GM18907 (cell line): ENCODE measurements around the gene CEBPG.

ENCODE experiments used
- ATAC-seq: cut with Tn5 transposase; IDR thresholded peaks from one replicate; pipeline ENCODE4 v1.9.1; 2021; ENCODE audit warnings: mild to moderate bottlenecking, moderate library complexity; ENCODE audit not compliant: unreplicated experiment

The CEBPG gene

DNA sequence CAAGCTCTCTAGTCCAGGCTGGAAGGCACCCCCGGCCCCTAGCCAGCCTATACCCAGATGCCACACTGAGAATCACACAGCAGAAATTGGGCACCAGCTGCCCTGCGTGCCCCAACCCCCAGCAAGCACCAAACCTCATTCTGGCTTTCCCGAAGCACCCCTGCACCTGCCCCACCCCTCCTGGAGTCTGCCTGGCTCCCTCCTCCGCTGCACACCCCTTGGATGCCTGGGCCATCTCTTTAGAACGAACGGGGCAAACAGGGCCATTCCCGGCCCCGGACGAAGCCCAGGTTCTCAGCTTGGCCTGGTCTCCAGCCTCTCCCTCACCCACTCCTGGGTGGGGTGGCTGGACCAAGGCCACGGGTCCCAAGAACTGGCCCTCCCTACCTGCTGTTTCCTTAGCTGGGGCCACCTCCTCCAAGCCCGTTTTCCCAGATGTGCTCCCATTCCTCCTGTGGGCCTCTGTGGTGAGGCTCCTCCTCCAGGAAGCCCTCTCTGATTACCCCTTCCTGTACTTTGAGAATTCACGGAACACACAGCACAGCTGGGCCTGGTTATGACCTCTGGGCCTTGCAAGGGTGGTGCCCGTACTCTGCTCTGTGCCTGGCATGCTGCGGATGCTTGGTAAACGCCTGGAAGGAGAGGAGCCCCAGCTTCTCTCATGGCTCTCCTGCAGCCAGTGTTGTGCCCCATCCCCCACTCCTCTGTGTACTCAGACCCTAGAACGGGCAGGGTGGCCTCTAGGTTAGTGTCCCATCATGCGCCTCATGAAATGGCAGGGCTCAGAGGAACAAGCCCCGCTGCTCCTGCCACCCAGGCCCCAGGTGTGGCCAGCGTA is 21.4 kb downstream of the CEBPG start:
- ATAC-seq, result no peak

DNA sequence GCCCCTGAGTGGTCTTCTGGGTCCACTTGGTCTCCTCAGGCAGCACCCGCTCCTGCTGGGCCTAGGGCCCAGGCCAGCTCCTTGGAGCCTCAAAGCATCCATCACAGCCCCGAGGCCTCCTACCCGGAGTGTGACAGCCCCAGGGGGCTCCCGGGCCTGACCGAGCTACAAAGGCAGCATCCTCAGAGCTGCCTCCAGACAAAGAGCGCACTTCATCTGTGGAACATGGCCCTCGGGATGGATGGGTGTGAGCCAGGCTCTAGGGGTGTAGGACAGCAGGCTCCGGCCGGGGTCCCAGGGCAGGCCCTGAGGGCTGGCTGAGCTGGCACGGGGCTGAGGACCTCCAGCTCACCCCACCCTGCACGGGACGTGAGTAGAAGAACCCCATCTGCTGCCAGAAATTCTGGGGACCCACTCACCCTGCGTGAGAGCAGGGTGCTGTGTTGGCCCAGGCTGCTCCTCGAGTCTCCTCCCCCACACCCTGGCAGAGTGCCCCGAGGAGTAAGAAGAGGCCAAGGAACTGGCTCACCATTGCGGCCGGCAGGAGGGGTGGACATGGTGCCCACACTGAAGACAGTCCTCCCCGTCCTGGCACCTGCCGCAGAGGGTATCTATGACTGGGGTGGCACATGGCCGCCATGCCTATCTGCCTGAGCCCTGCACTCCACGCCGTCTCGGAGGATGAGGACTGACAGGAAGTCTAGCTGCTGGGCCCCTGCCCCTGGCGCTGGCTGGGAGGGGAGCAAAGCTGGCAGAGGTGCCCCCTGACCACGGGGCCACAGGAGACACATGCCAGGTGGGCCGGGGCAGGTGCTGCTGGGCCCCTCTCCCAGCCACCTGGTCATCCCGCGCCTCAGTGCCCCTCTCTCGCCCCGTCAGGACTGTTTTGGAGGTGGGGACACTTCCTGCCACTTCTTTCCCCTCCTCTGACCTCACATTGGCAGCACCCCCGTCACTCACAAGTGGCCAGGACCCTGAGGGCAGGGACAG is 22.3 kb downstream of the CEBPG start:
- ATAC-seq, result no peak

DNA sequence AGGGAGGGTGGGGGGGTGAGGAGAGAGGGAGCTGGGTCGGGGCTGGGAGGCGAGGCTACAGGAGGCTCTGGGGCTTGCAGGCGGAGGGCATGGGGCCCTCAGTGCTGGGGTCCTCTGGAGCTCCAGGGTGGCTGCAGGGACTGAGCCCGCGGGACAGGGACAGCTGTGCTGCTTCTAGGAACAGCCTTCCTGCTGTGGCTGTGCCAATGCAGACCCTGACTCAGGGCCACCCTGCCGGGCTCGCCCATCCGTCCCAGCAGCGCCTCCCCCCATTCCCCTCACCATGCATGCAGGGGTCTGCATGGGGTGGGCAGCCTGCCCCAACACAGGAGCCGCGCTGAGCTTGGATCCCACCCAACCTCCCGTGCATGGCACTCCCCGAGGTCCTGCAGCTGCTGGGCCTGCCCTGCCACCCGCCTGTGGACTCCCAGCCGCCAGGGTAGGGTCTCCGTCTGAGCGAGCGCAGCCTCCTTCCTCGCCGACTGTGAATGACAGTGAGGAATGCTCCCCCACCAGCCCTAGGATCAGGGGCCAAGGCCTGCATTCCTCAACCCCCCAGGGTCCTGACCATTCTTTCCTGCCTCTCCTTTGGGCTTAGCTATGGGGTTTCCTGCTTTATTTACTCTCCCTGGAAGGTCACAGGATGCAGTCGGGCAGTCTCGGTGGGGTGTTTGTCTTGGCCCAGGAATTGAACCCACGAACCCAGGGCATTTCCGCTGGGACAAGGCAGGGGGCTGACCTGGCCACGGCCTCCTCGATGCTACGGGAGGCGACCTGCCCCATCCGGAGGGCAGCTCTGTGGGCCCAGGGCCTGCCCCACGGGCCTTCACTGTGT is 23.4 kb downstream of the CEBPG start:
- no peak for ATAC-seq

DNA sequence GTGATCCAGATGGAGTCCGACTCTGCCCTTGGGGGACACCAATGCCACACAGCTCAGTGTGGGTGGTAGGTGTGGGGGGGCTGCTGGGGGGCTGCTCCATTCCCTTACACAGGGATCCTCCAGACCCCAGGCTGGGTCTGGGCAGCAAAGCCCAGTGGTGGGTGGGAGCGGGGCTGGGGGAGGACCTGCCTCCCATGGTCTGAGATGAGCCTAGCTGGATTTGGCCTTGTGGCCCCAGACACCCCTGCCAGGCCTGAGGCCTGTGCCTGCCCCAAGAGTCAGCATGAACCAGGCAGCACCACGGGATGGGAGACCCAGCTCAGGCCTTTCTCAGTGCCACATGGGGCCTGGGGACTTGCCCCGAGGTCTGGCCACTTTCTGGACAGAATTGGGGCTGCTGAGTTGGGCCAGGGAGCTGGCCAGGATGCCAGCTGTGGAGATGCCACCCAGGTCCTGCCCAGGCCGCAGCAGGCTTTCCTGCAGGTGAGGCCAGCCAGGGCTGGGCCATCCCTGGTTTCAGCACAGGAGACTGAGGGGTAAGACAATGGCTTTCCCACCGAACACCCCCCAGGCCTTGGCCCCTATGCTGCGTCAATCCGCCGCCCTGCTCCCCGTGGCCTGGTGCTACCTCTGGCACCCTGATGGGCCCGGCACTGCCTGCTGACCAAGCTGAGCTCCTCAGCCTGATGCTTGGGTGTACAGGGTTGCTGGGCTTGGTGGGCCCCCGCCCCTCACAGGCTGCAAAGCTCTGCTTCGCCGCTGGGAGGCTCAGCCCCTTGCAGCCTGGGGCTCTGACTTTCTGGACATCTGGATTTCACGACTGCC is 24.2 kb downstream of the CEBPG start:
- no peak for ATAC-seq

DNA sequence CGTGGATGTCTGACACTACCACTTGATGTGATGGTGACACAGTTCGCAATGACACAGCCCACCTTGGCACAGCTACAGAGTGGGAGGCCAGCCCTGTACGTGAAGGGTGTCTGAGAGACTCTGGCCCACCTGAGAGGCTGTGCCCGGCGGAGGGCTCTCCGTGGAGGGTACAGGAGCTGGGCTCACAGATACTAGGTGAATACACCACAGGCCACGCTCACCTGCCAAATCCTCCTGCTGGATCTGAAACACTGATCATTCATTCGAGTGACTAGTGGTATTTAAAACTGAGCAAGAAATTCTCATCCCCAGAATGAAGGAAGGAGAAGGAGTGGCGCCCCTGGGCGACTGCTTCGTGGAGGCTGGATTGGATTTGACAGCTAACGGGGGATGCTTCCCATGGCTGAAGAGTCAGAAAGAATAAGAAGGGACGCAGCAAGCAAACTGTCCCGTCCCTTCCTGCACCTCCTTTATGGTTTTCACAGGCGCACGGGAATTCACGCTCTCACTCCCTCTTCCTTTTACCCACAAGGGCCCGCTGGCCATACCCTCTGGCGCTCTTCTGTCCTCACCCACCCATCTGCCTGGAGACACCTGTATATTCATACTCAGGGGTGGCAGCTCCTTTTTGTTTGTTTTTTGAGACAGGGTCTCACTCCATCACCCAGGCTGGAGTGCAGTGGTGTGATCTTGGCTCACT is 25.0 kb downstream of the CEBPG start:
- ATAC-seq, result no peak

DNA sequence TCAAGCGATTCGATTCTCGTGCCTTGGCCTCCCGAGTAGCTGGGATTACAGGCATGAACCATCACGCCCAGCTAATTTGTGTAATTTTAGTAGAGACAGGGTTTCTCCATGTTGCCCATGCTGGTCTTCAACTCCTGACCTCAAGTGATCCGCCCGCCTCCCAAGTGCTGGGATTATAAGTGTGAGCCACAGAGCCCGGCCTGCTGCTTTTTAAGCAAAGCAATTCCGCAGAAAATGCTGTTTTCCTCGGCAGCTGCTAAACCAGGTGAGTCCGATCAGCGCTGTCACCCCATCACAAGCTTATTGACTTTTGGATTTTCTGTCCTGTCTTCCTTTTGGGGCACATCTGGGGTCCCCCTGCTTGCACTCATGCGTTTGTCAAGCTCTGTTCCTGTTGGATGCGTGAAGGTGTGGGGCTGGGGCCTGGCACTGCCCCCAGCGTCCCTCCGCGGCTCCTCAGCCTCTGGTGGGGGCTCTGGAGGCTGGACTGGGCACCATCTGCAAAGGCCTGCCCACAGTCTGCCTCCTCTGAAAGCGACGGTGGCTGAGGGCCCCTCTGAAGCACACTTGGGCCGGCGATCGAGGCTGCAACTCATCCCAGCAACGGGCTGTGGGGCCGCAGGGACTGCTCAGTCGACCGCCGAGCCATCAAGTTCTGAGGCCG is 25.7 kb downstream of the CEBPG start:
- no peak for ATAC-seq

DNA sequence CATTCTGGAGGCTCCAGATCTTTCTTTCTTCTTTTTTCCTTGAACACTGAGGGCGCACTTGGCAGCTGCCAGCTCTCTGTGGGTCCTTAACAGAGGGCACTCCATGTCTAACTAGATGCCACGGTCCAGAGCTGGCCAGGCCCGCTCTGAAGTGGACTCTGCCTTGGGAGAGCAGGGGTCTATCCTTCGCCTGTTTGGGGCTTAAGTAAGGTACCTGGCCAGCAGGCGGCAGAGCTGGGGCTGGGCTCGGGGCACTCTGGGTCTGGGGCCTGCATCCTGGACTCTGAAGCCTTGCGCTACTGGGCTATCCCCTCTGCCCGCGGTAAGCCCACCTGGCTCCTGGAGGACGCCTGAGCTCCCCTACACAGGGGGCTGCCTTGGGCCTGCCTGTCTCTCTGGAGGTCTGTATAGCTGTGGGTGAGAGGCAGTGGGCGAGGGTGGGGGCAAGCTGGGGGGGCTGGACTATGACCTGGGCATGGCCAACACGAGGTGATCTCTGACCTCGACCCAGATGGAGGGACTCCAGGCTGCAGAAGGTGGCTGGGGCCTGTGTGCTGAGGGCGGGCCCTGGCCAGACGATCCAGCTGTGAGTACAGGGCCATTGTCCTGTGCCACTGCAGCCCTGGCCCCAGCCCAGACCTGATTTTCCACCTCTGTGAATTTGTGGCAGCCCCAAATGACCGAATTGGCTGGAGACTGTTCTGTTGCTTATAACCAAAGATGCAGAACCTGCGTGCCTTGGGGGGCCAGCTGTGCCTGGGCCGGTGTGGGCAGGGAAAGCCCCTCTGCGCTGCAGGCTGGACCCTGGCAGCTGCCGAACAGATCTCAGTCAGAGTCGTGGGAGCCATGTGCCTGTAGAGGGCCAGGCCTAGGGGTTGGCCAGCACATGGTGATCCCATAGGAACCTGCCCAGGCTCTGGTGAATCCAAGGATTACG is 26.5 kb downstream of the CEBPG start:
- no peak for ATAC-seq

DNA sequence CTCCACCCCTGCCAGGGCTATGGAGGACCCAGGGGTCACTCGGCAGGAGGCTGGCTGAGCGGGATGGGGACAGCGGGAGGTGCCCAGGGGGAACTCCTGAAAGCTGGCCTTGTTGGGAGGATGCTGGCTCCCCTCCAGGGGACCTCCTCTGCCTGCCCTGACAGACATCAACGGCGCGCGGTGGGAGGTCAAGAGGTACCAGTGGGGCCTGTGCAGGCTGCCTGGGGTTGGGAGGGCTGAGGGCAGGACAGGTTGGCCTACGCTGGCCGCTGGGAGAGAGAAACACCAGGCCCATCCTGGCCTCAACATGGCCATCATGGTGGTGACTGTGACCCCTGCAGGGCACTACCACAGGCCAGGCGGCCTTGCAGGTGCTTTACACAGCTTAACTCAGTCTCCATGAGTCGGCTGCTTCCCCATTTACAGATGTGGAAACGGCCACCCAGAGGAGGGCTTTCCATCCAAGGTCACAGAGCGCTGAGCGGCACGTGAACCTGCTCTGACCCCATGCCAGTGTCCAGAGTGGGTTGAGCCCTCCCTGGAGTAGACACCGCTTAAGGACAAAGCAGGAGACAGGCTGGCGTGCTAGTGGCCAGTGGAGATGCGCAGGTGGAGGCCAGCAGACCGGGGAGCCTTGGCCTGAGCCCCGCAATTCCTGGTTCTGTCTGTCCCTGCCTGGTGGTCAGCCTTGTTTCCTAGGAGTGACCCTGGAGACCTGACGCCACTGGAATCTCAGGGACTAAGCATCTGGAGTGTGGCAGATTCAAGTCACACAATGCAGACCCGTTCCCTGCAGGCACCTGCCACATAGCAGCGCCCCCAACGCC is 27.6 kb downstream of the CEBPG start:
- ATAC-seq, result no peak

DNA sequence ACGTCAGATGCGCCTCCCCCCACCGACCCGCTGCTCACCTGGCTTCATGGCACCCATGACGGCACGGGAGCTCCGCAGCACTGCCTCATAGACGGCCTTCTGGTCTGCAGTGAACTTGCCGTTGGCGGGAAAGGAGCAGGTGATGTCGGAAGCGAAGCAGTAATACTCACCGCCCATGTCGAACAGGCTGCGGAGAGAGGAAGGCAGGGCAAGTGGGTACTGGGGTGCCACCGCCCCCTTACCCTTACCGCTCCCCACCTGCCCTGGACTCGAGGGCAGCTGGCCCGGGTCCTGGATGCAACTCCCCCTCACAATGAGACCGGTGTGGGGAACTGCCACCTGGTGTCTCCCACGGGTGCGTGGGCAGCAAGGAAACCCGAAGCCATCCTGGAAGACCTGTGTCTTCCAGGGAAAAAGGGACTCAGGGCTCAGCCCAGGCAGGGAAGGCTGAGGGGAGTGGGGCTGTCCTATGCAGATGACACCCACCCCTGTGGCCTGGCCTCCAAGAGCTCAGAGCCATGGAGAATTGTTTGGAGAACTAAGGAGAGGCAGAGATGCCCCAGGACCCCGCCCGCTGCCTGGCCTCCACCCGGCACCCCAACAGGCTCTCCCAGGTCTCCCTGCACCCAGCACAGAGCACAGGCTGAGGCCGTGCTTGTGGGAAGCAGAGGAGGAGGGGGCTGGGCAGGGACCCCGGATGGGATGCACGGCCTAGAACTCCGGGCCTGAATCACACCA is 28.3 kb downstream of the CEBPG start:
- ATAC-seq, result no peak

DNA sequence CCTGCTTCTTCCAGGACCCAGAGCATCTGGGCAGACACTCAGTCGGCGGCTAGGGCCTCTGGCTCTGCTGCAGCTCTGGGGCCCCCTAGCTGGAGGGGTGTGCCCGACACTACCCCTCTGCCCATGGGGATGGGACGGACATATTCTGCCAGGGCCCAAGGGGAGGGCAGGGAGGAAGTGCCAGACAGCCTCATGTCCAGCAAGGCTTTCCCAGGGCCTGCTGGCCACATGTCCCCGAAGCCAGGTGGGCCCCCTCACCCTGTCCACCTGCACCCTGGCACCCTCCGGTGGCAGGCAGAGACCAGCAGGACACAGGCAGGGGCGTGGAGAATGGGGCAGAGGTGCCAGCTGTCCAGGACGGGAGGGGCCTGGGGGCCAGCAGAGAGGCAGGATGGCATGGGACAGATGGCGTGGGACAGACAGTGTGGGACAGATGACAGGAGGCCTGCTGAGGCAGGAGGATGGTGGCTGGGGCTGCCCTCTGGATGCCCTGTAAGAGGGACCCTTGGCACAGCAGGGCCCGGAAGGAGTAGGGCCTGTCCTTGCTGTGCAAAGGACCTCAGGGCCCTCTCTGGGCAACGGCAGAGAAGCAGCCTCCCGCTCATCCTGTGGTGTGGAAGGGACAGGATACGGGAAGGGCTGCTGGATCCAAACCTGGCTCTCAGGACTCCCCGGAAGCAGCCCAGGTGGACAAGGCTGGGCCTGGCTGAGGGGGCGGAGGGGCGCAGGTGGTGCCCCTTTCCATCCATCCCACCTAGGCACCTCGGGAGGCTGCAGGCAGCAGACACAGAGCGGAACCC is 29.1 kb downstream of the CEBPG start:
- no peak for ATAC-seq

DNA sequence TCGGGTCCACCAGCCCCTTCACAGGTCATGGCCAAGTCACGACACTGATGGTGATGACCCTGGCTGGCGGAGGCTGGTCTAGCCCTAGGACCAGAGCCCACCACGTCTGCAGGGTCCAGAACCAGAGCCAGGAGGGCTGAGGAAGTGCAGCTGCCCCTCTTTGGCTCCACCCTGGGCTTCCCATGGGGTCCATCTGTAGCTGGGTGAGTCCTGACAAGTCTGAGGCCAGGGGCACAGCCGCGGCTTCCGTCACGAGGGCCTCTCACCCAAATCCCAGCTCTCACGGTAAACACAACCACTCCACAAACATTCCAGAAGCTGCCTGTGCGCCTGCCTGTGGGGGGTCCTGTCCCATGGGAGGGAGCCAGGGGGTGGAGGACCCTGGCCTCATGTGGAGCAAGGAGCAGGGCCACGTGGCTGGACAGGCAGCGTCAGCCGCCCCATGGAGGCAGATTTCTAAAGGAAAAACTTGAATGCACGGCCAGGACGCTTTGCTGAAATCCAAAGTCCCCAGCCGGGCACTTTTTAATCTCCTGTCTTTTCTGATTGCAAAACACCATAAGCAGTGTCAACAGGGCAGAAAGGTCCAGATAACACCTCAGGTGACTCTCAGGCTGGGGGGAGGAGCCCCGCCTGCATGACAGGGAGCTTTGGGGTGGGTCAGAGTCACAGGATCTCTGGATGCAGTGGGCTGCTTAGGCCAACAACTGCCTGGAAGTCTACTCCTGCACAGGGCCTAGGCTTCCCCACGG is 29.9 kb downstream of the CEBPG start:
- ATAC-seq, result no peak

DNA sequence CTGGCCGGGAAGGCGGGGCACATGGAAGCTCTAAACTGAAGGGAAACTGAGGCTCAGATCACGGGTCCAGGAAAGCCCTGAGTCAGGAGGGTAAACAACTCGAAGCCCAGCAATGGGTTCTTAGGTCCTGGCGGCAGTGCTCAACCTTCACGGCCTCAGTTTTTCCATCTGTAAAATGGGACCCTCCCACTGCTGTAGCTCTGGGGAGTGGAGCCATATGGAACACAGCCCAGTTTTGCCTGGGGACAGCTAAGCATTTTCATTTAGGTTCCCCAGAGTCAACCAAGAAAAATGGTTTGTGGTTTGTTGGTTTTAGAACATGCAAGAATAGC is 30.4 kb downstream of the CEBPG start:
- ATAC-seq, result no peak

DNA sequence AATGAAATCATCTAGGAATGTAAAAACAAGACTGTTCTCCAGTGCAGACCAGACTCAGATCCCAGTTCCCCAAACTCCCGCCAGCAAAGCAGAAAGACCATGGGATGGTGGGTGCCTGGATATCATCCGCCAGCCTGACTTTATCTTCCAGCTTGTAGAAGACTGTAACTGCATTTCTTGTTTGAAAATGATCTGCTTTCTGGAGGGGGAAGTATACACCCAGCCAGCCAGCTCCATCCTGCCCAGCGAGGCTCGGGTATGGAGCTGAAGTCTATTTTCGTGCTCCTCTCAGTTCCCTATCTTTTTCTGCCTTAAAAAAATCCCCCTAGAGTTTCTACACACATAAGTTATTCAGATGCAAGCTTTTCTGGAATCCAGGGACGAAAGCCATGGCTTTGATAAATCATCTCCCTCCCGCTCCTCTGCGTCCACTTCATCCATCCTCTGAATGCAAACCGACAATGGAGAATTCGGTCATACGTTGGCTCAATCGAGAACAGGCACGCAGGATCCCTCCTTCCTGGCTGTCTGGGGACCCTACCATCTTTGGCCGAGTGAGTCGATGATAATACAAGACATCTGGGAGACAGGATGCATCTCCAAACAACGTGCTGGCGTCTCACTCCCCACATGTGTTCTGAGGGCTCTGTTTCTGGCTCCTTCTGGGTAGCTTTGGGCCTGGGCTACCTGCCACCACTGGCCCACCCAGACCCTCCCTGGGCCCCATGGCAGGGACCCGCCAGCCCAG is 31.2 kb downstream of the CEBPG start:
- no peak for ATAC-seq

DNA sequence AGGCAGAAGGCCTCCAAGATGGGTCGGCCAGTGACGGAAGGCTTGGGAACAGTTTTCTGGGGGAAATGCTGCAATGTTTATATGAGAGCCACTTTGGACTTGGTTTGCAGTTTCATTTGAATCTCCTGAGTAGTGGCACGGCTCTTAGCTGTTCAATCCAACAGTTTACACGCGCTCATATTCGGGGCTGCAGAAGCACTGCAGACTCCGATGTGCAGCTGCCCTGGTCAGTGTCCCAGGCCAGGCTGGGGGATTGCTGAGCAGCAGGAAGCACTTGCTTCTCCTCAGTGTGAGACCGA is 31.7 kb downstream of the CEBPG start:
- ATAC-seq, result no peak
